ENCODE data around the gene INTS7. TPM values are rescaled to one million over a fixed set of nuclear protein-coding genes. Genes with fewer than 3 reads are reported as not detected.
"Not testable (repeated sequence)": the region's sequence is repeated elsewhere in the genome, so short reads cannot be mapped to it uniquely, and the experiment has no call there.

INTS7 gene
- total RNA-seq, 4 donors from 2014 or later, result 8.5 to 26.2 (median 11.4) TPM

- Histone ChIP-seq H3K9me3 (no peaks in the 10 kb centered on the region), H3K27ac (no peak overlapping the region), H3K36me3 (no peaks in the 10 kb centered on the region), H3K27me3 (no peaks in the 10 kb centered on the region), H3K4me3 (no peak overlapping the region), H3K4me1 (no peaks in the 10 kb centered on the region)
- DNase-seq, result no peak
- intact Hi-C loops (cut with DNase I; ENCODE audit: low total_unique reads), result no loop called here
- TF ChIP-seq, protein P1, sequence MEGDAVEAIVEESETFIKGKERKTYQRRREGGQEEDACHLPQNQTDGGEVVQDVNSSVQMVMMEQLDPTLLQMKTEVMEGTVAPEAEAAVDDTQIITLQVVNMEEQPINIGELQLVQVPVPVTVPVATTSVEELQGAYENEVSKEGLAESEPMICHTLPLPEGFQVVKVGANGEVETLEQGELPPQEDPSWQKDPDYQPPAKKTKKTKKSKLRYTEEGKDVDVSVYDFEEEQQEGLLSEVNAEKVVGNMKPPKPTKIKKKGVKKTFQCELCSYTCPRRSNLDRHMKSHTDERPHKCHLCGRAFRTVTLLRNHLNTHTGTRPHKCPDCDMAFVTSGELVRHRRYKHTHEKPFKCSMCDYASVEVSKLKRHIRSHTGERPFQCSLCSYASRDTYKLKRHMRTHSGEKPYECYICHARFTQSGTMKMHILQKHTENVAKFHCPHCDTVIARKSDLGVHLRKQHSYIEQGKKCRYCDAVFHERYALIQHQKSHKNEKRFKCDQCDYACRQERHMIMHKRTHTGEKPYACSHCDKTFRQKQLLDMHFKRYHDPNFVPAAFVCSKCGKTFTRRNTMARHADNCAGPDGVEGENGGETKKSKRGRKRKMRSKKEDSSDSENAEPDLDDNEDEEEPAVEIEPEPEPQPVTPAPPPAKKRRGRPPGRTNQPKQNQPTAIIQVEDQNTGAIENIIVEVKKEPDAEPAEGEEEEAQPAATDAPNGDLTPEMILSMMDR (IDR thresholded peaks at IDR 0.05), result no peak
- no peak for TF ChIP-seq POLR2A (IDR thresholded peaks at IDR 0.05)
These were observed 92.8 kb downstream of the INTS7 start for GRCh38 chr1:211942583-211942982.

GRCh38 chr1:211939876-211940468 is 95.4 kb downstream of the INTS7 start:
- no peaks in the 10 kb centered on the region for H3K4me1 ChIP-seq
- intact Hi-C loops (cut with DNase I; ENCODE audit: low total_unique reads), result no loop called here
- no peak overlapping the region for H3K27ac ChIP-seq
- H3K4me3 ChIP-seq, result no peak overlapping the region
- no peaks in the 10 kb centered on the region for H3K27me3 ChIP-seq
- no peaks in the 10 kb centered on the region for H3K9me3 ChIP-seq
- DNase-seq, result no peak
- TF ChIP-seq POLR2A (IDR thresholded peaks at IDR 0.05), result no peak
- TF ChIP-seq, protein P1 (IDR thresholded peaks at IDR 0.05), result no peak
- no peaks in the 10 kb centered on the region for H3K36me3 ChIP-seq

- Histone ChIP-seq H3K36me3 (no peaks in the 10 kb centered on the region), H3K4me3 (peak overlapping the region; percentile 3 to 5), H3K4me1 (no peaks in the 10 kb centered on the region), H3K9me3 (no peaks in the 10 kb centered on the region), H3K27ac (no peak overlapping the region), H3K27me3 (no peaks in the 10 kb centered on the region)
- intact Hi-C loops (cut with DNase I; ENCODE audit: low total_unique reads), result no loop called here
- TF ChIP-seq, protein P1 (IDR thresholded peaks at IDR 0.05), result no peak
- TF ChIP-seq POLR2A (IDR thresholded peaks at IDR 0.05), result no peak
- no peak for DNase-seq
These were observed 96.8 kb downstream of the INTS7 start for GRCh38 chr1:211938561-211938997.

GRCh38 chr1:211937422-211937821 is 97.9 kb downstream of the INTS7 start:
- H3K4me3 ChIP-seq; H3K27me3 ChIP-seq; H3K4me1 ChIP-seq; H3K27ac ChIP-seq; intact Hi-C loops (cut with DNase I; ENCODE audit: low total_unique reads); H3K36me3 ChIP-seq; DNase-seq; H3K9me3 ChIP-seq: not testable (repeated sequence)

GRCh38 chr1:211935448-211935970 is 99.8 kb downstream of the INTS7 start:
- Histone ChIP-seq H3K27ac (no peak overlapping the region), H3K36me3 (no peaks in the 10 kb centered on the region), H3K4me1 (no peaks in the 10 kb centered on the region), H3K4me3 (no peak overlapping the region), H3K9me3 (no peaks in the 10 kb centered on the region), H3K27me3 (no peaks in the 10 kb centered on the region)
- TF ChIP-seq POLR2A (IDR thresholded peaks at IDR 0.05), result no peak
- TF ChIP-seq, protein P1 (IDR thresholded peaks at IDR 0.05), result no peak
- intact Hi-C loops (cut with DNase I; ENCODE audit: low total_unique reads), result no loop called here
- DNase-seq, result no peak
